Activated T-cell treated with anti-CD3 and anti-CD28 coated beads, Interleukin-2, amount 50 U/mL, for 24 hours (primary cell): ENCODE measurements around the gene POU6F1.

ENCODE experiments used
- DNase-seq: peaks from one replicate; pipeline ENCODE4 v3.0.0-alpha.2; 2020
- H3K27ac Mint-ChIP-seq: 2 replicates; pipeline ENCODE4 v1.8.0; 2020; ENCODE audit warnings: mild to moderate bottlenecking, mixed read lengths
- H3K27me3 Mint-ChIP-seq: 2 replicates; pipeline ENCODE4 v1.8.0; 2020; ENCODE audit warnings: mixed read lengths
- H3K36me3 Mint-ChIP-seq: 2 replicates; pipeline ENCODE4 v1.8.0; 2020; ENCODE audit warnings: low read depth, mixed read lengths
- H3K4me1 Mint-ChIP-seq: 2 replicates; pipeline ENCODE4 v1.8.0; 2020; ENCODE audit warnings: low read depth, mixed read lengths
- H3K4me3 Mint-ChIP-seq: 2 replicates; pipeline ENCODE4 v1.8.0; 2020; ENCODE audit warnings: mild to moderate bottlenecking, moderate library complexity, mixed read lengths
- H3K9me3 Mint-ChIP-seq: 2 replicates; pipeline ENCODE4 v1.8.0; 2020; ENCODE audit warnings: mixed read lengths

POU6F1 gene

GRCh38 chr12:51174501-51174900, 43.4 kb downstream of the POU6F1 start:
- Mint-ChIP-seq H3K4me3 (no peak overlapping the region), H3K36me3 (peaks cover 6% of the 10 kb centered on the region), H3K27me3 (no peaks in the 10 kb centered on the region), H3K9me3 (no peaks in the 10 kb centered on the region), H3K27ac (no peak overlapping the region), H3K4me1 (peaks cover 16% of the 10 kb centered on the region)
- no peak for DNase-seq

GRCh38 chr12:51172515-51173431, 45.1 kb downstream of the POU6F1 start, which contains the start of gene TFCP2:
TFCP2 (minus strand) TSS chr12:51173135; CDS start chr12:51172422, 713 bp downstream.
- Mint-ChIP-seq H3K27ac (peak within 1 kb of the TSS; percentile 76), H3K27me3 (no peaks in the 10 kb centered on the region), H3K36me3 (peaks cover 10% of the 10 kb centered on the region), H3K4me3 (no peak within 1 kb of the TSS), H3K9me3 (no peaks in the 10 kb centered on the region), H3K4me1 (peaks cover 18% of the 10 kb centered on the region)
- DNase-seq: peak; percentile 92

- no peak for DNase-seq
- Mint-ChIP-seq H3K27ac (no peak overlapping the region), H3K4me1 (peaks cover 22% of the 10 kb centered on the region), H3K4me3 (no peak overlapping the region), H3K36me3 (peaks cover 15% of the 10 kb centered on the region), H3K9me3 (no peaks in the 10 kb centered on the region), H3K27me3 (no peaks in the 10 kb centered on the region)
These were observed 45.9 kb downstream of the POU6F1 start for GRCh38 chr12:51171884-51172514.

- peaks cover 39% of the 10 kb centered on the region for H3K4me1 Mint-ChIP-seq
- peaks cover 38% of the 10 kb centered on the region for H3K36me3 Mint-ChIP-seq
- H3K27me3 Mint-ChIP-seq: no peaks in the 10 kb centered on the region
- H3K4me3 Mint-ChIP-seq: no peak overlapping the region
- no peaks in the 10 kb centered on the region for H3K9me3 Mint-ChIP-seq
- no peak for DNase-seq
- no peak overlapping the region for H3K27ac Mint-ChIP-seq
These were observed 54.1 kb downstream of the POU6F1 start for GRCh38 chr12:51163795-51164194.

- DNase-seq: no peak
- Mint-ChIP-seq H3K4me3 (no peak overlapping the region), H3K36me3 (peaks cover 34% of the 10 kb centered on the region), H3K4me1 (peaks cover 41% of the 10 kb centered on the region), H3K27me3 (no peaks in the 10 kb centered on the region), H3K27ac (no peak overlapping the region), H3K9me3 (no peaks in the 10 kb centered on the region)
These were observed 55.6 kb downstream of the POU6F1 start for GRCh38 chr12:51162217-51162616.

GRCh38 chr12:51160814-51161459, 56.9 kb downstream of the POU6F1 start:
- Mint-ChIP-seq H3K4me3 (no peak overlapping the region), H3K9me3 (no peaks in the 10 kb centered on the region), H3K36me3 (peaks cover 40% of the 10 kb centered on the region), H3K4me1 (peaks cover 37% of the 10 kb centered on the region), H3K27me3 (no peaks in the 10 kb centered on the region), H3K27ac (no peak overlapping the region)
- no peak for DNase-seq

- peaks cover 24% of the 10 kb centered on the region for H3K4me1 Mint-ChIP-seq
- no peaks in the 10 kb centered on the region for H3K9me3 Mint-ChIP-seq
- no peaks in the 10 kb centered on the region for H3K27me3 Mint-ChIP-seq
- no peak overlapping the region for H3K27ac Mint-ChIP-seq
- peaks cover 20% of the 10 kb centered on the region for H3K36me3 Mint-ChIP-seq
- no peak for DNase-seq
- H3K4me3 Mint-ChIP-seq: no peak overlapping the region
These were observed 61.6 kb downstream of the POU6F1 start for GRCh38 chr12:51156245-51156765.

GRCh38 chr12:51152953-51153352, 64.9 kb downstream of the POU6F1 start:
- H3K27ac Mint-ChIP-seq: no peak overlapping the region
- no peak overlapping the region for H3K4me3 Mint-ChIP-seq
- no peak for DNase-seq
- peaks cover 25% of the 10 kb centered on the region for H3K4me1 Mint-ChIP-seq
- H3K9me3 Mint-ChIP-seq: no peaks in the 10 kb centered on the region
- no peaks in the 10 kb centered on the region for H3K27me3 Mint-ChIP-seq
- peaks cover 11% of the 10 kb centered on the region for H3K36me3 Mint-ChIP-seq

- Mint-ChIP-seq H3K9me3 (no peaks in the 10 kb centered on the region), H3K27ac (no peak overlapping the region), H3K4me1 (peaks cover 32% of the 10 kb centered on the region)
These were observed 67.1 kb downstream of the POU6F1 start for GRCh38 chr12:51150777-51151176.

GRCh38 chr12:51147309-51147708, 70.6 kb downstream of the POU6F1 start:
- H3K4me3 Mint-ChIP-seq: no peak overlapping the region
- no peak for DNase-seq
- no peaks in the 10 kb centered on the region for H3K9me3 Mint-ChIP-seq
- no peak overlapping the region for H3K27ac Mint-ChIP-seq
- H3K27me3 Mint-ChIP-seq: no peaks in the 10 kb centered on the region
- peaks cover 27% of the 10 kb centered on the region for H3K4me1 Mint-ChIP-seq
- peaks cover 22% of the 10 kb centered on the region for H3K36me3 Mint-ChIP-seq

More at GRCh38 chr12:51150777-51151176, 67.1 kb downstream of the POU6F1 start:
- Mint-ChIP-seq H3K36me3 (peaks cover 6% of the 10 kb centered on the region), H3K4me3 (no peak overlapping the region), H3K27me3 (no peaks in the 10 kb centered on the region)
- no peak for DNase-seq

GRCh38 chr12:51139292-51139844, 78.5 kb downstream of the POU6F1 start:
- H3K36me3 Mint-ChIP-seq: peaks cover 53% of the 10 kb centered on the region
- H3K27ac Mint-ChIP-seq: no peak overlapping the region
- H3K4me1 Mint-ChIP-seq: peaks cover 1% of the 10 kb centered on the region
- DNase-seq: no peak
- no peak overlapping the region for H3K4me3 Mint-ChIP-seq
- H3K9me3 Mint-ChIP-seq: no peaks in the 10 kb centered on the region
- no peaks in the 10 kb centered on the region for H3K27me3 Mint-ChIP-seq
